Measurements from ENCODE around the gene SLC35F5.
A peak's percentile ranks its signal among the peaks of the same experiment; 100 is the strongest.

The SLC35F5 gene

DNA sequence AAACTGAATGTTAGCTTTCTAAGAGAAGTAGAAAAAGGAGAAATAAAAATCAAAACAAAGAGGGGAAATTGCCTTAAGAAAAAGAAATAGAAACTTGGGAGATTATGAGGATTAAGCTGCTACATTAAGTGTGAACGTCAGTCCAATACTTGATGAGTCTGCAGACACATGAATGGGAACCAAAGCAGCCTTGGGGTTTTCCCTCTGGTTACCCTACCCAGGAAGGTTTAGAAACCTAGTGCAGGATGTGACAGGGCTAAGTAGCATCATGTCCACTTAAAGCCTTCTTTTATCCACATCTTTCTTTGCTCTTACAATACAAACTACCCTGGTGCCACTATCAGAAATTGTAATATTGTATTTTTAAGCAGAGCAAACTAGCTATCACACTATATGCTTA is 22.3 kb downstream of the SLC35F5 start:
- no peak overlapping the region for H3K9ac ChIP-seq
- H3K4me3 ChIP-seq (IDR thresholded peaks at IDR 0.05; ENCODE audit: insufficient read depth, low read depth, low read length), result no peak overlapping the region
- H3K4me2 ChIP-seq, result peak overlapping the region; percentile 33
- peak overlapping the region; percentile 18; the same call in 1 of the 2 replicates for H3K27ac ChIP-seq
- H3K27me3 ChIP-seq (ENCODE audit: insufficient read depth, low read depth), result no peaks in the 10 kb centered on the region
- H2AFZ ChIP-seq (ENCODE audit: low read depth), result no peak overlapping the region
- H4K20me1 ChIP-seq (ENCODE audit: insufficient read depth), result no peaks in the 10 kb centered on the region
- H3K79me2 ChIP-seq (ENCODE audit: insufficient read depth, low read depth), result no peaks in the 10 kb centered on the region
- peaks cover 20% of the 10 kb centered on the region for H3K4me1 ChIP-seq (ENCODE audit: low read depth, poor library complexity, severe bottlenecking)
- no peaks in the 10 kb centered on the region for H3K36me3 ChIP-seq (ENCODE audit: insufficient read depth)
- TF ChIP-seq, protein P1, sequence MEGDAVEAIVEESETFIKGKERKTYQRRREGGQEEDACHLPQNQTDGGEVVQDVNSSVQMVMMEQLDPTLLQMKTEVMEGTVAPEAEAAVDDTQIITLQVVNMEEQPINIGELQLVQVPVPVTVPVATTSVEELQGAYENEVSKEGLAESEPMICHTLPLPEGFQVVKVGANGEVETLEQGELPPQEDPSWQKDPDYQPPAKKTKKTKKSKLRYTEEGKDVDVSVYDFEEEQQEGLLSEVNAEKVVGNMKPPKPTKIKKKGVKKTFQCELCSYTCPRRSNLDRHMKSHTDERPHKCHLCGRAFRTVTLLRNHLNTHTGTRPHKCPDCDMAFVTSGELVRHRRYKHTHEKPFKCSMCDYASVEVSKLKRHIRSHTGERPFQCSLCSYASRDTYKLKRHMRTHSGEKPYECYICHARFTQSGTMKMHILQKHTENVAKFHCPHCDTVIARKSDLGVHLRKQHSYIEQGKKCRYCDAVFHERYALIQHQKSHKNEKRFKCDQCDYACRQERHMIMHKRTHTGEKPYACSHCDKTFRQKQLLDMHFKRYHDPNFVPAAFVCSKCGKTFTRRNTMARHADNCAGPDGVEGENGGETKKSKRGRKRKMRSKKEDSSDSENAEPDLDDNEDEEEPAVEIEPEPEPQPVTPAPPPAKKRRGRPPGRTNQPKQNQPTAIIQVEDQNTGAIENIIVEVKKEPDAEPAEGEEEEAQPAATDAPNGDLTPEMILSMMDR (conservative IDR thresholded peaks at IDR 0.05; ENCODE audit: low read depth, low read length), result no peak

DNA sequence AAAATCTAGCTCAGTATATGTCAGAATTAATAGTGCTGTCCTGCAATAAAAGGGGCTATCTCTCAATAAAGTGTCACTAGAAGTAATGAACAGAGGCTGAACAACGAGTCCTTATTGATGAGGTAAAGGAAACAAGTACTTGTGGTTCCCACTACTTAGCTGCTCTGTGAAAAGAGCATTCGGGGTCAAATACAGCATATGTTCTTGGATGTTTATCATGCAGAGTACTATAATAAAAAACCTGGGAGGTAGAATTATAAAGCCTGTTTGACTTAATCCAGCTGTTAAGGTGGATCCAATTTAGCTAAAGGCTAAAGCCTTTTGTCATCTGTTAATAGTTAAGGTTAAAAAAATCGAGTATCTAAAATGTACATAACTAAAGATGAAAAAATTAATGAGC is 32.4 kb downstream of the SLC35F5 start:
- Histone ChIP-seq H3K36me3 (ENCODE audit: insufficient read depth) (no peaks in the 10 kb centered on the region), H3K27ac (no peak overlapping the region), H3K27me3 (ENCODE audit: insufficient read depth, low read depth) (no peaks in the 10 kb centered on the region), H3K79me2 (ENCODE audit: insufficient read depth, low read depth) (no peaks in the 10 kb centered on the region), H3K9ac (no peak overlapping the region), H3K4me3 (IDR thresholded peaks at IDR 0.05; ENCODE audit: insufficient read depth, low read depth, low read length) (no peak overlapping the region), H3K4me1 (ENCODE audit: low read depth, poor library complexity, severe bottlenecking) (no peaks in the 10 kb centered on the region), H2AFZ (ENCODE audit: low read depth) (no peak overlapping the region), H4K20me1 (ENCODE audit: insufficient read depth) (no peaks in the 10 kb centered on the region), H3K4me2 (no peak overlapping the region)
- TF ChIP-seq, protein P1 (conservative IDR thresholded peaks at IDR 0.05; ENCODE audit: low read depth, low read length), result no peak

DNA sequence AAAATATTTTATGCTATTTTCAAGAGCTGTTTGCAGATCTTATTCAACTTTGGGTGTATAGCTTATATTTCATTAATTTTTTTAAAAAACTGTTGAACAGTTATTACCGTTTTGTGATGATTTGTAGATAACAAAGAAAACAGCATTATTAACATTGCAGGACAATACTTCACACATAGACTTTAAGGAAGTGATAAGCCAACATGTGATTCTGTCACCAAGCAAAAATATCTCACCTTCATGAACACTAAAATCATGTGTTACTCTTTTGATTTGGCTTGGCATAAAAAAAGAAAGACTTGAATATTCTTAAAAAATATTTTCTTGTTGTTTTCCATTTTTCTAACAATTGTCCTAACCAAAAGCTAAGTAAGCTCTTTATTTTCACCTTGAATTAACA is 33.0 kb downstream of the SLC35F5 start:
- no peak overlapping the region for H3K27ac ChIP-seq
- H3K4me1 ChIP-seq (ENCODE audit: low read depth, poor library complexity, severe bottlenecking), result no peaks in the 10 kb centered on the region
- no peaks in the 10 kb centered on the region for H4K20me1 ChIP-seq (ENCODE audit: insufficient read depth)
- TF ChIP-seq, protein P1 (conservative IDR thresholded peaks at IDR 0.05; ENCODE audit: low read depth, low read length), result no peak
- H3K4me3 ChIP-seq (IDR thresholded peaks at IDR 0.05; ENCODE audit: insufficient read depth, low read depth, low read length), result no peak overlapping the region
- no peaks in the 10 kb centered on the region for H3K79me2 ChIP-seq (ENCODE audit: insufficient read depth, low read depth)
- H3K4me2 ChIP-seq, result no peak overlapping the region
- no peak overlapping the region for H3K9ac ChIP-seq
- no peak overlapping the region for H2AFZ ChIP-seq (ENCODE audit: low read depth)
- H3K36me3 ChIP-seq (ENCODE audit: insufficient read depth), result no peaks in the 10 kb centered on the region
- no peaks in the 10 kb centered on the region for H3K27me3 ChIP-seq (ENCODE audit: insufficient read depth, low read depth)

DNA sequence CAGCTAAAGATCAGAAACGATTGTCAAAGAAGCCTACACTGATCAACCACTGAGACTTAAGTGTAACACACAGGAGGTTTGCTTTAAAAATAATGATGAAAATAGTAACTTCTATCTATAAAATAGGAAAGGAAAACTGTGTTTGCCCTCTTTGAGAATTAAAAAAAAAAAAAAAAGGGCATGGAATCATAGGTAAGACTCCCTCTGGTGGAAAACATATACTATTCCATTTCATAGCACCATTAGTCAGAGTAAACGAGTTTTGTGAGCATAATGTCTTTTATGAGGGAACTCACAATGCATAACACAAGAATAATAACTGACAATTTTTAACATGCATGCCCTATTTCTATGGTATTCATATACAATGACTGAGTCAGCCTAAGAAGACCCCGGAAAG is 36.3 kb downstream of the SLC35F5 start:
- Histone ChIP-seq H3K36me3 (ENCODE audit: insufficient read depth) (no peaks in the 10 kb centered on the region), H3K27me3 (ENCODE audit: insufficient read depth, low read depth) (no peaks in the 10 kb centered on the region), H3K4me3 (IDR thresholded peaks at IDR 0.05; ENCODE audit: insufficient read depth, low read depth, low read length) (no peak overlapping the region), H4K20me1 (ENCODE audit: insufficient read depth) (no peaks in the 10 kb centered on the region), H3K9ac (no peak overlapping the region), H3K27ac (no peak overlapping the region), H3K79me2 (ENCODE audit: insufficient read depth, low read depth) (no peaks in the 10 kb centered on the region), H2AFZ (ENCODE audit: low read depth) (no peak overlapping the region), H3K4me2 (no peak overlapping the region), H3K4me1 (ENCODE audit: low read depth, poor library complexity, severe bottlenecking) (no peaks in the 10 kb centered on the region)
- TF ChIP-seq, protein P1 (conservative IDR thresholded peaks at IDR 0.05; ENCODE audit: low read depth, low read length), result peak; percentile 47; the same call in 1 of the 2 replicates
